GM12878 (cell line): ENCODE measurements around the gene CHRNE. TPM values are rescaled to one million over a fixed set of nuclear protein-coding genes. Genes with fewer than 3 reads are reported as not detected.

Experiments used
- ATAC-seq: fragments of 200-7000 bp; cut with Tn5 transposase; 3 replicates; pipeline ENCODE4 v1.9.1; 2020; ENCODE audit warnings: mild to moderate bottlenecking, moderate library complexity
- BruUV-seq: library from RNA; stranded (reverse); fragments of 400-500 nt; replicated peaks from 2 replicates; lab custom pipeline; 2021; lab: Mats Ljungman, UMichigan
- CTCF ChIA-PET: fragments of 300-600 bp; sonication (Branson Sonifier 250); formaldehyde crosslinking; extraction: SDS; loops from one replicate; lab custom pipeline; 2021; ENCODE audit warnings: inconsistent platforms; lab: Yijun Ruan, JAX
- POLR2A ChIA-PET: fragments of 350-600 bp; formaldehyde crosslinking; extraction: SDS; loops from one replicate; lab custom pipeline; 2021; ENCODE audit warnings: inconsistent platforms; lab: Charles Lee
- RAD21 ChIA-PET: fragments of 300-600 bp; sonication (Branson Sonifier 250); formaldehyde crosslinking; loops from one replicate; lab custom pipeline; 2023; ENCODE audit warnings: antibody characterized with exemption; ENCODE audit not compliant: unreplicated experiment; lab: Charles Lee
- SMC1A ChIA-PET: fragments of 300-600 bp; sonication (Branson Sonifier 250); formaldehyde crosslinking; loops from one replicate; lab custom pipeline; 2023; ENCODE audit not compliant: unreplicated experiment, uncharacterized antibody; lab: Charles Lee
- DNase-seq: peaks from one replicate; pipeline ENCODE4 v3.0.0-alpha.2; 2011; ENCODE audit warnings: low read depth, low spot score
- FAIRE-seq: peaks from 3 replicates; lab custom pipeline; 2011; peaks lifted over from hg19 to GRCh38; lab: Jason Lieb, UNC
- H2AFZ ChIP-seq: 2 replicates; pipeline ENCODE4 v1.6.0; 2011; ENCODE audit warnings: low read depth, low read length, control low read depth; ENCODE audit not compliant: control insufficient read depth
- H3K27ac ChIP-seq: 2 replicates; pipeline ENCODE4 v1.5.1; 2011; ENCODE audit warnings: control low read depth; ENCODE audit not compliant: control insufficient read depth, insufficient read depth
- H3K27me3 ChIP-seq, 2 experiments: replicated peaks in 1 of 2; 2 replicates each; pipeline versions ENCODE4 v1.6.0 to v1.6.1; 2011; ENCODE audit warnings: low read length in 1 of 2; ENCODE audit not compliant: control insufficient read depth in 2 of 2, insufficient read depth in 2 of 2
- H3K36me3 ChIP-seq, 2 experiments: 2 replicates each; pipeline ENCODE4 v1.5.1; 2011; ENCODE audit warnings: low read length in 1 of 2; ENCODE audit not compliant: control insufficient read depth in 2 of 2, insufficient read depth in 2 of 2
- H3K4me1 ChIP-seq: 2 replicates; pipeline ENCODE4 v1.6.1; 2011; ENCODE audit warnings: mild to moderate bottlenecking, low read length, moderate library complexity, mixed read lengths; ENCODE audit not compliant: control insufficient read depth, insufficient read depth
- H3K4me2 ChIP-seq: 2 replicates; pipeline ENCODE4 v1.6.0; 2011; ENCODE audit warnings: control low read depth; ENCODE audit not compliant: control insufficient read depth, insufficient read depth
- H3K4me3 ChIP-seq: fragments of 200-600 bp; sonication (generic); 2 replicates; pipeline ENCODE4 v1.5.1; 2016
- H3K79me2 ChIP-seq: 2 replicates; pipeline ENCODE4 v1.6.0; 2011; ENCODE audit warnings: low read length; ENCODE audit not compliant: control insufficient read depth, insufficient read depth
- H3K9ac ChIP-seq: 2 replicates; pipeline ENCODE4 v1.8.0; 2011; ENCODE audit warnings: low read length, control low read depth, mixed read lengths; ENCODE audit not compliant: control insufficient read depth, insufficient read depth
- H3K9me3 ChIP-seq: replicated peaks from 3 replicates; pipeline ENCODE4 v1.5.1; 2011; ENCODE audit warnings: mild to moderate bottlenecking, low read length; ENCODE audit not compliant: control insufficient read depth, insufficient read depth
- H4K20me1 ChIP-seq: 2 replicates; pipeline ENCODE4 v1.6.0; 2011; ENCODE audit not compliant: control insufficient read depth, insufficient read depth
- BMI1 ChIP-seq: fragments of 450-650 bp; IDR thresholded peaks from 2 replicates; pipeline ENCODE4 v1.6.1; 2016; ENCODE audit warnings: mild to moderate bottlenecking, moderate library complexity, borderline replicate concordance
- CBFB ChIP-seq: IDR thresholded peaks from 2 replicates; pipeline ENCODE4 v1.6.1; 2016; ENCODE audit warnings: antibody characterized with exemption, low read depth
- CBX3 ChIP-seq: fragments of 200-600 bp; sonication (generic); IDR thresholded peaks from 2 replicates; pipeline ENCODE4 v1.6.1; 2016; ENCODE audit warnings: low read depth, borderline replicate concordance
- EP300 ChIP-seq, 2 experiments: fragments of 150-350 bp in 1 of 2; IDR thresholded peaks; 2 replicates each; pipeline ENCODE4 v1.6.1; 2011 to 2012; ENCODE audit warnings: low read depth in 2 of 2, low read length in 2 of 2, borderline replicate concordance in 1 of 2, improper control_type of control experiment in 1 of 2, inconsistent platforms in 1 of 2; ENCODE audit not compliant: control insufficient read depth in 1 of 2
- ESRRA ChIP-seq: IDR thresholded peaks from 2 replicates; pipeline ENCODE4 v1.6.1; 2012; ENCODE audit warnings: mild to moderate bottlenecking, low read length, improper control_type of control experiment
- ETV6 ChIP-seq, 2 experiments: fragments of 450-650 bp in 1 of 2; IDR thresholded peaks in 1 of 2; conservative IDR thresholded peaks in 1 of 2; 2 replicates each; pipeline ENCODE4 v1.6.1; 2014; ENCODE audit warnings: antibody characterized with exemption in 1 of 2, borderline replicate concordance in 1 of 2, low read depth in 1 of 2, mild to moderate bottlenecking in 1 of 2, moderate library complexity in 1 of 2
- GABPA ChIP-seq: IDR thresholded peaks from 2 replicates; pipeline ENCODE4 v1.6.1; 2014; ENCODE audit warnings: antibody characterized with exemption, low read depth, mild to moderate bottlenecking, inconsistent platforms
- GATAD2B ChIP-seq: fragments of 450-650 bp; conservative IDR thresholded peaks from 2 replicates; pipeline ENCODE4 v1.6.1; 2017; ENCODE audit warnings: low read depth, mild to moderate bottlenecking, moderate library complexity
- HDAC2 ChIP-seq: fragments of 200-600 bp; sonication (generic); IDR thresholded peaks from 2 replicates; pipeline ENCODE4 v1.6.1; 2017
- IRF4 ChIP-seq: IDR thresholded peaks from 2 replicates; pipeline ENCODE4 v1.6.1; 2011; ENCODE audit warnings: low read depth, low read length
- KAT2A ChIP-seq: conservative IDR thresholded peaks from 2 replicates; pipeline ENCODE4 v1.6.1; 2011; ENCODE audit warnings: low read depth, low read length; ENCODE audit not compliant: control insufficient read depth
- NFYA ChIP-seq: IDR thresholded peaks from 2 replicates; pipeline ENCODE4 v1.6.1; 2011; ENCODE audit warnings: low read depth, mild to moderate bottlenecking, low read length, improper control_type of control experiment, borderline replicate concordance
- POLR2A ChIP-seq: IDR thresholded peaks from 2 replicates; pipeline ENCODE4 v1.6.1; 2011; ENCODE audit warnings: low read depth, mild to moderate bottlenecking, low read length
- SMAD5 ChIP-seq: IDR thresholded peaks from 2 replicates; pipeline ENCODE4 v1.6.1; 2016; ENCODE audit warnings: antibody characterized with exemption, low read depth
- SPI1 ChIP-seq: IDR thresholded peaks from 2 replicates; pipeline ENCODE4 v1.6.1; 2011; ENCODE audit warnings: low read depth, mild to moderate bottlenecking, low read length, moderate library complexity, borderline replicate concordance; ENCODE audit not compliant: insufficient read depth
- TBL1XR1 ChIP-seq: IDR thresholded peaks from 2 replicates; pipeline ENCODE4 v1.6.1; 2012; ENCODE audit warnings: low read depth, low read length, improper control_type of control experiment
- ZNF274 ChIP-seq: IDR thresholded peaks from one replicate; pipeline ENCODE4 v1.8.0; 2011; ENCODE audit not compliant: insufficient read length, insufficient read depth
- WGBS: methylation state at CpG from one replicate; pipeline ENCODE4 v1.1.6; 2016; ENCODE audit warnings: low lambda C conversion rate; ENCODE audit not compliant: insufficient replicate concordance, insufficient coverage; ENCODE audit errors: missing lambda C conversion rate; 5-methylcytosine and 5-hydroxymethylcytosine counted together
- in situ Hi-C: fragments of 300-500 bp; cut with MboI; formaldehyde crosslinking; loops from 9 replicates; pipeline ENCODE4 v1.14.3; 2018; ENCODE audit warnings: mixed read lengths
- intact Hi-C: fragments of 100-400 bp; cut with micrococcal nuclease; formaldehyde crosslinking; loops from one replicate; pipeline ENCODE4 v1.14.2; 2022; ENCODE audit not compliant: unreplicated experiment
- polyA plus RNA-seq, 11 experiments: library from polyadenylated mRNA; depleted of rRNA in 4 of 11; unstranded in 6 of 11; stranded (reverse) in 5 of 11; fragments of >200 nt; fragmentation: Nextera tagmentation in 4 of 11; fragmentation: Illumina TruSeq in 1 of 11; extraction: Ambion mirVana in 4 of 11; extraction: Trizol in 1 of 11; gene quantifications; 1 replicate in 1 of 11; 2 replicates in 10 of 11; pipeline versions ENCODE4 v1.2.1 to v1.2.3, GENCODE V29; 2011 to 2016; ENCODE audit warnings: inconsistent platforms in 2 of 11, missing spikeins in 2 of 11, low read depth in 1 of 11
- total RNA-seq, 4 experiments: library from RNA; depleted of rRNA in 3 of 4; stranded (reverse); fragments of >200 nt in 3 of 4; fragmentation: Illumina TruSeq in 1 of 4; extraction: Trizol in 1 of 4; gene quantifications; 2 replicates each; pipeline versions ENCODE4 v1.2.1 to v1.2.3, GENCODE V29; 2013 to 2021
- TF ChIP-seq, protein P1 (sequence below): fragments of 450-650 bp; IDR thresholded peaks from 2 replicates; pipeline ENCODE4 v1.6.1; 2014; ENCODE audit warnings: mild to moderate bottlenecking

The CHRNE gene
- total and polyA plus RNA-seq, 10 of the 15 experiments (the other 5 are each of a cell fraction or from before 2014, with no cell fraction given), result 0.05 to 0.11 (median 0.08) TPM; not detected in 6

DNA sequence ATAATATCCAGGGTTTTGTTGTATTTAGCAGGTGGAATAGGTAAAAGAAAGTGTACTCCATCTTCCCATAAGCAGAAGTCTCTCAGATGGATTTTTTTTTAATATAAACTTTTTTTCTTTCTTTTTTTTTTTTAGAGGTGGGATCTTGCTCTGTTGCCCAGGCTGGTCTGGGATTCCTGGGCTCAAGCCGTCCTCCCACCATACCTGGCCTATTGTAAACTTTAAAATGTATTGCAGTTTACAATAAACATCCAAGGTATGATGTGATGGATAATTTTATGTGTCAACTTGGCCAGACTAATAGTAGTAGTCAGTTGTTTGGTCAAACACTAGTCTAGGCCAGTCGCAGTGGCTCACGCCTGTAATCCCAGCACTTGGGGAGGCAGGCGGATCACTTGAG lies 18.4 kb upstream of the CHRNE start (continued):
- no peak for TF ChIP-seq KAT2A
- no peak for TF ChIP-seq ESRRA
- no peak for TF ChIP-seq SPI1
- no peak for TF ChIP-seq HDAC2
- TF ChIP-seq, protein P1, sequence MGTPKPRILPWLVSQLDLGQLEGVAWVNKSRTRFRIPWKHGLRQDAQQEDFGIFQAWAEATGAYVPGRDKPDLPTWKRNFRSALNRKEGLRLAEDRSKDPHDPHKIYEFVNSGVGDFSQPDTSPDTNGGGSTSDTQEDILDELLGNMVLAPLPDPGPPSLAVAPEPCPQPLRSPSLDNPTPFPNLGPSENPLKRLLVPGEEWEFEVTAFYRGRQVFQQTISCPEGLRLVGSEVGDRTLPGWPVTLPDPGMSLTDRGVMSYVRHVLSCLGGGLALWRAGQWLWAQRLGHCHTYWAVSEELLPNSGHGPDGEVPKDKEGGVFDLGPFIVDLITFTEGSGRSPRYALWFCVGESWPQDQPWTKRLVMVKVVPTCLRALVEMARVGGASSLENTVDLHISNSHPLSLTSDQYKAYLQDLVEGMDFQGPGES, result no peak
- no peak for TF ChIP-seq CBFB
- TF ChIP-seq POLR2A, result no peak
- TF ChIP-seq SMAD5, result no peak
- no peak for TF ChIP-seq ZNF274
- TF ChIP-seq TBL1XR1, result no peak
- no peak for TF ChIP-seq GABPA
- TF ChIP-seq NFYA, result no peak

- Histone ChIP-seq H3K36me3 (no peaks in the 10 kb centered on the region), H3K9ac (no peak overlapping the region), H3K9me3 (no peaks in the 10 kb centered on the region), H2AFZ (no peak overlapping the region), H3K79me2 (no peaks in the 10 kb centered on the region), H3K4me3 (no peak overlapping the region), H3K4me2 (no peak overlapping the region), H3K27ac (no peak overlapping the region), H3K4me1 (no peaks in the 10 kb centered on the region), H3K27me3 (no peaks in the 10 kb centered on the region), H4K20me1 (no peaks in the 10 kb centered on the region)
- TF ChIP-seq GATAD2B (no peak), EP300 (IDR thresholded peaks at IDR 0.05; ENCODE audit: borderline replicate concordance in 1 of 2, control insufficient read depth in 1 of 2, low read depth in 2 of 2, low read length in 2 of 2) (no peak), ETV6 (conservative IDR thresholded peaks at IDR 0.05 in 1 of 2, IDR thresholded peaks at IDR 0.05 in 1 of 2; ENCODE audit: borderline replicate concordance in 1 of 2, low read depth in 1 of 2) (no peak), SPI1 (no peak), BMI1 (no peak), IRF4 (no peak), CBX3 (no peak)
- in situ Hi-C loops (no loop called here), intact Hi-C loops (no loop called here)
- 91% methylated on average over 10 of the region's 10 CpGs for WGBS
- ChIA-PET POLR2A (interaction anchor here (1.2 kb wide), 1 partner anchor 20 kb away, joined by 3 read pairs; the partner anchor contains the start of genes RNF167 and SLC25A11), RAD21 (interaction anchor here (1.8 kb wide), 1 partner anchor 11 kb away, joined by 4 read pairs; no protein-coding TSS in a partner anchor), CTCF (interaction anchor here (1.3 kb wide), 1 partner anchor 11 kb away, joined by 4 read pairs; no protein-coding TSS in a partner anchor), SMC1A (interaction anchor here (0.9 kb wide), 1 partner anchor 19 kb away, joined by 3 read pairs; no protein-coding TSS in a partner anchor)
- DNase-seq (no peak), ATAC-seq (no peak), FAIRE-seq (no peak)
- no TSS peak for BruUV-seq
Observed at GRCh38 chr17:4920351-4921048, 17.6 kb upstream of the CHRNE start.
